Measurements from ENCODE around the gene TSPYL2. TPM values are rescaled to one million over a fixed set of nuclear protein-coding genes. Genes with fewer than 3 reads are reported as not detected.

Gene TSPYL2
- total and polyA plus RNA-seq, 2 of the 8 experiments (the other 6 are each of a cell fraction or from before 2014, with no cell fraction given), result 13.4 to 13.7 TPM

GRCh38 chrX:53082773-53083616 is 828 bp downstream of the TSPYL2 start:
- no peak overlapping the region for H3K23ac ChIP-seq (ENCODE audit: insufficient read length)
- peaks cover 2% of the 10 kb centered on the region; the same call in 1 of the 2 replicates for H3K23me2 ChIP-seq (ENCODE audit: low read depth, low read length)
- H4K20me1 ChIP-seq (replicated peaks in 1 of 2; ENCODE audit: control insufficient read depth in 1 of 2, insufficient read depth in 2 of 2, low read length in 2 of 2), result peaks cover 0 to 9% of the 10 kb centered on the region in 2 experiments
- H3K56ac ChIP-seq (replicated peaks; ENCODE audit: insufficient read length, low read depth, low read length), result no peak overlapping the region
- DNase-seq (ENCODE audit: low read depth in 1 of 2, low spot score in 2 of 2) (no peak), FAIRE-seq (no peak)
- no peaks in the 10 kb centered on the region for H3K9me3 ChIP-seq (ENCODE audit: insufficient read depth in 2 of 2, low read depth in 1 of 2, low read length in 1 of 2)
- peak overlapping the region in 3 of 4 experiments; percentile 53 to 77 (median 73); a peak in 5 of 7 replicates for H3K9ac ChIP-seq (replicated peaks in 1 of 4; ENCODE audit: extremely low read depth in 1 of 4, low read depth in 3 of 4, low read length in 3 of 4)
- no peaks in the 10 kb centered on the region; a peak in 1 of 7 replicates for H3K4me1 ChIP-seq (replicated peaks in 1 of 4; ENCODE audit: control insufficient read depth in 3 of 4, insufficient read depth in 4 of 4, low read length in 3 of 4)
- no peak overlapping the region for H2BK20ac ChIP-seq (ENCODE audit: low read length)
- peak overlapping the region; percentile 84 to 95 for H3K4me2 ChIP-seq (ENCODE audit: insufficient read depth in 1 of 2, low read depth in 2 of 2, low read length in 2 of 2)
- H2AK5ac ChIP-seq (ENCODE audit: low read depth, low read length), result no peak overlapping the region
- H3K27me3 ChIP-seq (replicated peaks in 1 of 4; ENCODE audit: control insufficient read depth in 3 of 4, extremely low read depth in 1 of 4, insufficient read depth in 3 of 4, low read length in 3 of 4), result no peaks in the 10 kb centered on the region
- WGBS, 2 experiments (ENCODE audit: extremely low coverage in 1 of 2, insufficient coverage in 1 of 2, insufficient read length in 1 of 2, insufficient replicate concordance in 2 of 2, low coverage in 1 of 2, low lambda C conversion rate in 2 of 2, missing lambda C conversion rate in 1 of 2), result 18% methylated on average over 20 of the region's 31 CpGs; no CpG with 5 or more reads in 1 of the 2 experiments
- peaks cover 0 to 11% of the 10 kb centered on the region in 2 experiments; a peak in 2 of 4 replicates for H3K79me2 ChIP-seq (ENCODE audit: control insufficient read depth in 1 of 2, insufficient read depth in 2 of 2, low read length in 2 of 2)
- no peak for TF ChIP-seq ZNF274 (IDR thresholded peaks at IDR 0.05; ENCODE audit: borderline replicate concordance, extremely low read depth, low read length)
- no peak for TF ChIP-seq JUN (IDR thresholded peaks at IDR 0.05; ENCODE audit: low read depth, low read length)
- no peak overlapping the region for H3K27ac ChIP-seq (ENCODE audit: low read depth, low read length)
- no peaks in the 10 kb centered on the region; the same call in 1 of the 2 replicates for H3K79me1 ChIP-seq (ENCODE audit: low read depth, low read length)
- H3K36me3 ChIP-seq (ENCODE audit: control insufficient read depth in 2 of 4, insufficient read depth in 4 of 4, low read length in 3 of 4), result peaks cover 6 to 32% (median 17%) of the 10 kb centered on the region in 4 experiments; a peak in 6 of 8 replicates
- no peak overlapping the region for H3K14ac ChIP-seq (ENCODE audit: insufficient read length)
- H3K4ac ChIP-seq (replicated peaks; ENCODE audit: insufficient read length, low read depth, low read length), result no peak overlapping the region
- ChIA-PET CTCF (ENCODE audit: partially characterized antibody) (interaction anchor here (1.4 kb wide), 1 partner anchor 8 kb away, joined by 4 read pairs; no protein-coding TSS in a partner anchor), POLR2A (ENCODE audit: partially characterized antibody) (interaction anchor here (0.5 to 1.7 kb wide), 6 partner anchors 11 to 143 kb away, joined by 3 to 12 read pairs (median 4); partner anchors contain the start of genes GPR173 and KANTR)
- no peak overlapping the region for H2BK15ac ChIP-seq (ENCODE audit: low read length)
- no peak overlapping the region for H4K5ac ChIP-seq (ENCODE audit: insufficient read length, low read depth, low read length)
- H2BK5ac ChIP-seq (ENCODE audit: low read depth, low read length), result no peak overlapping the region
- H3K18ac ChIP-seq (ENCODE audit: extremely low read depth, low read length), result no peak overlapping the region
- 0 out of 2 replicates have a peak overlapping the region, but pooled peaks have one; percentile 51 for H4K8ac ChIP-seq (ENCODE audit: extremely low read depth, insufficient read depth, low read length)
- no peak overlapping the region for H2BK12ac ChIP-seq (ENCODE audit: low read depth, low read length)
- H3K4me3 ChIP-seq (ENCODE audit: extremely low read depth in 1 of 4, insufficient read depth in 2 of 4, low read depth in 3 of 4, low read length in 4 of 4), result peak overlapping the region; percentile 66 to 87 (median 68)
- H4K91ac ChIP-seq (replicated peaks; ENCODE audit: insufficient read length, low read length), result no peak overlapping the region
- no peak overlapping the region for H2AFZ ChIP-seq (ENCODE audit: low read length)
- no peak overlapping the region for H2BK120ac ChIP-seq (replicated peaks; ENCODE audit: low read depth, low read length)
